ENCODE measurements around the gene PPARGC1A.

DNA sequence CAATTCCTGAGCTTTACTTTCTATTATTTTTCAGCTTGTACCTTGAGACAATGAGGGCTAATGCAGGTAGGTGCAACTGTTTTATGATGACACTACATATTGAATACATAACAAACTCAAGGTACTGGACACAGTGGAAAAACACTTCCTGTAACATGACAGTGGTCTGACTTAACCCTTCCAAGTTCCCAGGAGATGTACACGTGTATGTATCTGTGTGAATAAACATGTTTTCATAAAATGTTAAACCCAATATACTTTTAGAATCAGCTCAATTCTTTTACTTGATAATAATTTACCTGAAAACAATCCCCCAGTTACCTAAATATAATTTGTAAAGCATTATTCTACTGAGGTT, 1.2 kb upstream of the PPARGC1A start:
- TF ChIP-seq, protein P1, sequence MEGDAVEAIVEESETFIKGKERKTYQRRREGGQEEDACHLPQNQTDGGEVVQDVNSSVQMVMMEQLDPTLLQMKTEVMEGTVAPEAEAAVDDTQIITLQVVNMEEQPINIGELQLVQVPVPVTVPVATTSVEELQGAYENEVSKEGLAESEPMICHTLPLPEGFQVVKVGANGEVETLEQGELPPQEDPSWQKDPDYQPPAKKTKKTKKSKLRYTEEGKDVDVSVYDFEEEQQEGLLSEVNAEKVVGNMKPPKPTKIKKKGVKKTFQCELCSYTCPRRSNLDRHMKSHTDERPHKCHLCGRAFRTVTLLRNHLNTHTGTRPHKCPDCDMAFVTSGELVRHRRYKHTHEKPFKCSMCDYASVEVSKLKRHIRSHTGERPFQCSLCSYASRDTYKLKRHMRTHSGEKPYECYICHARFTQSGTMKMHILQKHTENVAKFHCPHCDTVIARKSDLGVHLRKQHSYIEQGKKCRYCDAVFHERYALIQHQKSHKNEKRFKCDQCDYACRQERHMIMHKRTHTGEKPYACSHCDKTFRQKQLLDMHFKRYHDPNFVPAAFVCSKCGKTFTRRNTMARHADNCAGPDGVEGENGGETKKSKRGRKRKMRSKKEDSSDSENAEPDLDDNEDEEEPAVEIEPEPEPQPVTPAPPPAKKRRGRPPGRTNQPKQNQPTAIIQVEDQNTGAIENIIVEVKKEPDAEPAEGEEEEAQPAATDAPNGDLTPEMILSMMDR (conservative IDR thresholded peaks at IDR 0.05; ENCODE audit: low read depth in 2 of 2): no peak
- TF ChIP-seq POLR2AphosphoS5 (IDR thresholded peaks at IDR 0.05; ENCODE audit: low read depth): no peak
- TF ChIP-seq, protein P2, sequence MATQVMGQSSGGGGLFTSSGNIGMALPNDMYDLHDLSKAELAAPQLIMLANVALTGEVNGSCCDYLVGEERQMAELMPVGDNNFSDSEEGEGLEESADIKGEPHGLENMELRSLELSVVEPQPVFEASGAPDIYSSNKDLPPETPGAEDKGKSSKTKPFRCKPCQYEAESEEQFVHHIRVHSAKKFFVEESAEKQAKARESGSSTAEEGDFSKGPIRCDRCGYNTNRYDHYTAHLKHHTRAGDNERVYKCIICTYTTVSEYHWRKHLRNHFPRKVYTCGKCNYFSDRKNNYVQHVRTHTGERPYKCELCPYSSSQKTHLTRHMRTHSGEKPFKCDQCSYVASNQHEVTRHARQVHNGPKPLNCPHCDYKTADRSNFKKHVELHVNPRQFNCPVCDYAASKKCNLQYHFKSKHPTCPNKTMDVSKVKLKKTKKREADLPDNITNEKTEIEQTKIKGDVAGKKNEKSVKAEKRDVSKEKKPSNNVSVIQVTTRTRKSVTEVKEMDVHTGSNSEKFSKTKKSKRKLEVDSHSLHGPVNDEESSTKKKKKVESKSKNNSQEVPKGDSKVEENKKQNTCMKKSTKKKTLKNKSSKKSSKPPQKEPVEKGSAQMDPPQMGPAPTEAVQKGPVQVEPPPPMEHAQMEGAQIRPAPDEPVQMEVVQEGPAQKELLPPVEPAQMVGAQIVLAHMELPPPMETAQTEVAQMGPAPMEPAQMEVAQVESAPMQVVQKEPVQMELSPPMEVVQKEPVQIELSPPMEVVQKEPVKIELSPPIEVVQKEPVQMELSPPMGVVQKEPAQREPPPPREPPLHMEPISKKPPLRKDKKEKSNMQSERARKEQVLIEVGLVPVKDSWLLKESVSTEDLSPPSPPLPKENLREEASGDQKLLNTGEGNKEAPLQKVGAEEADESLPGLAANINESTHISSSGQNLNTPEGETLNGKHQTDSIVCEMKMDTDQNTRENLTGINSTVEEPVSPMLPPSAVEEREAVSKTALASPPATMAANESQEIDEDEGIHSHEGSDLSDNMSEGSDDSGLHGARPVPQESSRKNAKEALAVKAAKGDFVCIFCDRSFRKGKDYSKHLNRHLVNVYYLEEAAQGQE (IDR thresholded peaks at IDR 0.05; ENCODE audit: unreplicated experiment): no peak
- no peak for TF ChIP-seq EZH2 (IDR thresholded peaks at IDR 0.05; ENCODE audit: low read depth, unreplicated experiment)
- TF ChIP-seq STAT1 (IDR thresholded peaks at IDR 0.05; ENCODE audit: unreplicated experiment): no peak
- TF ChIP-seq NANOG (IDR thresholded peaks at IDR 0.05; ENCODE audit: borderline replicate concordance): no peak
- TF ChIP-seq JUNB (IDR thresholded peaks at IDR 0.05; ENCODE audit: unreplicated experiment): no peak
- no peak for TF ChIP-seq CREB1 (CRISPR knock-in tag; IDR thresholded peaks at IDR 0.05; ENCODE audit: low read depth)
- TF ChIP-seq, protein P3, sequence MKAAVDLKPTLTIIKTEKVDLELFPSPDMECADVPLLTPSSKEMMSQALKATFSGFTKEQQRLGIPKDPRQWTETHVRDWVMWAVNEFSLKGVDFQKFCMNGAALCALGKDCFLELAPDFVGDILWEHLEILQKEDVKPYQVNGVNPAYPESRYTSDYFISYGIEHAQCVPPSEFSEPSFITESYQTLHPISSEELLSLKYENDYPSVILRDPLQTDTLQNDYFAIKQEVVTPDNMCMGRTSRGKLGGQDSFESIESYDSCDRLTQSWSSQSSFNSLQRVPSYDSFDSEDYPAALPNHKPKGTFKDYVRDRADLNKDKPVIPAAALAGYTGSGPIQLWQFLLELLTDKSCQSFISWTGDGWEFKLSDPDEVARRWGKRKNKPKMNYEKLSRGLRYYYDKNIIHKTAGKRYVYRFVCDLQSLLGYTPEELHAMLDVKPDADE (IDR thresholded peaks at IDR 0.05): no peak
- TF ChIP-seq EZH2phosphoT487 (IDR thresholded peaks at IDR 0.05; ENCODE audit: unreplicated experiment): no peak
- TF ChIP-seq ZNF114 (CRISPR knock-in tag; IDR thresholded peaks at IDR 0.05): no peak
